Transverse colon (tissue), 4 donors: ENCODE data around the gene WNK2.

Experiments
- CTCF ChIP-seq, 5 experiments: fragments of 200-600 bp in 3 of 5; fragments of 450-650 bp in 2 of 5; sonication (generic) in 3 of 5; IDR thresholded peaks; 1 replicate in 2 of 5; 2 replicates in 3 of 5; pipeline ENCODE4 v1.5.1; 2016 to 2017; ENCODE audit warnings: antibody characterized with exemption in 5 of 5, inconsistent platforms in 3 of 5, mild to moderate bottlenecking in 2 of 5, moderate library complexity in 1 of 5
- EP300 ChIP-seq: sonication (generic); formaldehyde crosslinking; IDR thresholded peaks from one replicate; pipeline ENCODE4 v1.6.1; 2017; ENCODE audit warnings: antibody characterized with exemption, low read depth
- POLR2A ChIP-seq: fragments of 450-650 bp; IDR thresholded peaks from one replicate; pipeline ENCODE4 v1.6.1; 2016; ENCODE audit warnings: antibody characterized with exemption, mild to moderate bottlenecking, moderate library complexity
- POLR2AphosphoS5 ChIP-seq, 3 donors: sonication (generic); formaldehyde crosslinking; IDR thresholded peaks; one replicate each; pipeline ENCODE4 v1.6.1; 2016; ENCODE audit warnings: antibody characterized with exemption in 3 of 3

DNA sequence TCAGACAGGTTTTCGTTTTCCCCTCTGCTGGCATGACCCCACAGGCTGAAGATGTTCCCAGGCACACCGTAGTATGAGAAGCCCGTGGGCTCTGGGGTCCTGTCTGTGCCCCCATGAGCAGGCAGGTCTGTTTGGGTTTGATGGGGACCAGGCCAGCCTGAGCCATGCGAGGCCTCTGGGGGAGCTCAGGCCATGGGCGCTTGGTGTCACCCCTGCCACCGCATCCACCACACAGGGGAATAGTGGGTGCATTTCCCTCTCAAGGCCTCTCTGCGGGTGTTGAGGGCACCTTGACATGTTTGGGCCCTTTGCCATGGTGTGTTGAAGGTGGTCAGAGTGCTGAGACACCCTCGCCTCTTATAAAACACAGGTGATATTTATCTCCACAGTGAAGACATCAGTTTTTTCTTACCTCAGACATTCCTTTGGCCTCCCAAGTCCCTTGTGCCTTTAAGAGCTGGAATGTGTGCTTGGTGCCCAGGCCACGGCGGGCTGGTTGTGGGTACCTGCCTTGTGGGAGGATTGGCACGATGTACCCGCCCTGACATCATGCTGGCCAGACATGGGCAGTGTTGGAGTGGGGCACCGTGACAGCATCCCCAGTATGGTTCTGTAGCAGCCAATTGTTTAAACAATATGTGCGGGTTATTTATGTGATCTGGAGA lies 68.3 kb downstream of the WNK2 start:
- no peak for TF ChIP-seq CTCF (IDR thresholded peaks at IDR 0.05)
- TF ChIP-seq POLR2A: no peak
- TF ChIP-seq POLR2AphosphoS5 (IDR thresholded peaks at IDR 0.05): no peak
- TF ChIP-seq EP300: no peak
